HG02938 (cell line): ENCODE measurements around the gene TMOD3.

Experiments used
- ATAC-seq: cut with Tn5 transposase; IDR thresholded peaks from one replicate; pipeline ENCODE4 v1.9.1; 2021; ENCODE audit warnings: mild to moderate bottlenecking, moderate library complexity; ENCODE audit not compliant: unreplicated experiment

Gene TMOD3

DNA sequence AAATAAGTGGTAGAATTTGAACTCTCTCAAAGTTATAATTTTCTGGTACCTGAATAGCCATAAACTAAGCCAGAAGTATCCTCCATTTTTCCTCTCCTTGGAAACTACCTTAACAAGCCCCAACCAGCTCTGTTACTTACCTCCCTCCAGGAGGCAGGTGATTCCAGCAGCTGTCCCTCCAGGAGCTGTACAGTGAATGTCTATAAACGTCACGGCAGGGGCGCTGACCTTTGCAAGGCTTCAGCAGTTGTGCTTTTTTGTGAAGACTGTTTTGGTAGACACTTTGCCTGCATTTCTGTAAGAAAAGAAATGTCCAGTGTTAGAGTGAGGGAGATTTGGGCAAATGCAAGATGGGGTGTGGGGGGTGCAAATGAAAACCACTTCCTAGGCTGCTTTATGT, 75.0 kb downstream of the TMOD3 start:
- ATAC-seq, result no peak

DNA sequence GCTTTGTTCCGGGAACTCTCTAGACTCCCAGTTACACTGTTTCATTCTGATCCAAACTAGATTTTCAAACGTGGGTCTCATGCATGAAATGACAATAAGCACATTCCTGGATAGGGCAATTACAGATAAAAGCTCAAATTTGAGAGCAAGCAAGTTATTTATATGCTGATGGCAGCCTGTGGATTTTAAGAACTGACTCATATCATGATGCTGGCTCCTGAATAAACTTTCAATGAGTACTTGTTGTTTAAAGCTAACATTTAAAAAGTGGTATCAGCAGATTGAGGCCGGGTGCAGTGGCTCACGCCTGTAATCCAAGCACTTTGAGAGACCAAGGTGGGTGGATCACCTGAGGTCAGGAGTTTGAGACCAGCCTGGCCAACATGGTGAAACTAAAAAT, 75.5 kb downstream of the TMOD3 start:
- ATAC-seq, result no peak

DNA sequence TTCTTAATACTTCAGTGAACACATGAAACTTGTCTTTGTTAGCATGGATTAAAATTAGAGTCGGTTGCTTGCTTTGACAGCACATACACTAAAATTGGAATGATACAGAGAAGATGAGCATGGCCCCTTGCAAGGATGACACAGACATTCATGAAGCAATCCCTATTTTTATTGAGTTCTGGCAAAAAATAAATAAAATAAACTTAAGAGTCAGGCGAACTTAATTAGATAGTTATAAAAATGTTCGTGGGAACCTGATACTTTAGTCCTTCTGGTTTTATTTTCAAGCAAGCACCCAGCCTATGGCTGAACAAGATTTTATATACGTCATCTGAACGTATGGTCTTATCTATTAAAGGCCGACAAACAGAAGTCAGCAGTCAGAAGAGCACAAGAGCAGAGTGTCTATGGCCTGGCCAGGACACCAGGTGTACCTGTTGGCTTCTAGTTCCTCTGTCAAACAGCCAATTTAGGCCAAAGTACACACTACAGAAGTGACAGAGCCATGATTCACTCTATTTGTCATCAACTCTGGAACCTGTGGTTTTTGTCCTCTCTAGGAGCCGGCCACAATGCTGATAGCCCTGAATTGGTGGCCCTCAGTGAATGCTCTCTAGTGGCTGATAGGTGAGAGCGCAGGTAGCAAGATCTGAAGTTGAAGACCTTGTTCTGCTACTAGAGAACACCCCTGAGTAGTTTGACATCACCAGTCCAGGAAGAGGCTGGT, 77.8 kb downstream of the TMOD3 start:
- ATAC-seq, result no peak

DNA sequence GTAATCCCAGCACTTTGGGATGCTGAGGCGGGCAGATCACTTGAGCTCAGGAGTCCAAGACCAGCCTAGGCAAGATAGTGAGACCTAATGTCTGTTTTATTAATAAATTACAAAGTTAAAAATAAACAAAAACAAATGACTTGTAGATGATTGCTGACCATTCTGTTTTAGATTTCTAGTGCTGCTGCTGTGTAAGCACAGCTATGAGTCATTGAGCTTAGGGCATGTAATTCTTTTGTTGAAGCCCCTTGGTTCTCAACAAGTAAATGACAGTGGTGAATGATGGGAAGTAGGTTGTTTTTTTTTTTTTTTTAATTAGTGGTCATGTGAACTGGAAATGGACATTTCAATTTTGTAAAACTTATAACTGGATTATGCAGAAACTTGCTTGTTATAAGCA, 78.9 kb downstream of the TMOD3 start:
- no peak for ATAC-seq

GRCh38 chr15:51909584-51909983, 80.1 kb downstream of the TMOD3 start:
- no peak for ATAC-seq

DNA sequence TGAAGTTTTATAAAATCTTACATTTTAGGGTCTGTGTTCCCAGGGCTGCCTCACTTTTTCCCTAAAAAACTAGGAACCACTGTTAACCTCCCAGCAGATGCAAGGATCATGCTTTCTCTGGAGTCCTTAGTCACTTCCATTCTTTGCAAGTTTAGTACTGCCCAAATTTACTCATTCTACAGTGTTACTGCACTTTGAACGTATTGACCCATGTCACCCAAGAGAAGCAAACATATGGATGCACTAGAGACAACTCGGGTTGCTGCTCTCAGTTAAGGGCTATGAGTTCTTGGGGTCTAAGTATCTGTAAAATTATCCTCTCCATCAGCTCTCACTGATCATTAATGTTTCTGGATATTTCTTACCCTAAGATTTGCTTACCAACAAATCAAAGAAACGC, 83.1 kb downstream of the TMOD3 start:
- no peak for ATAC-seq

GRCh38 chr15:51917493-51917892, 88.0 kb downstream of the TMOD3 start:
- no peak for ATAC-seq

- ATAC-seq, result no peak
These were observed 95.0 kb downstream of the TMOD3 start for GRCh38 chr15:51924156-51925068.

DNA sequence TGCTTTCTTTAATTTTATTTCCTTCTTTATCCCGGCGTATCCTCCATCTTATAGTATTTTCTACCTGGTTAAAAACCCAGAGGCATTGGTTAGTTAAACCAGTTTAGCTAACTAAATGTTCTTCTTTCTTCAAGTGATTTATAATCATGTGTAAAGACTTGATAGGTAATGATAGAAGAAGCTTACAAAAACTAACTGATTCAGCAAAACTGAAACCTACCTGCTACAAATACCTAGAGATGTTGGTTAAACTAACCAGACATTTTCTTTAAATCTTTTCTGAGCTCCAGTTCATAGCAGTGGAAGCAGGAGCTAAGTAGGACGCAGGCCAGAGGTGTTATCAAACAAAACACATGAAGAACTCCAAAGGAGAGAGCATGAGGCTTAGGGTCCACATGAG, 97.4 kb downstream of the TMOD3 start:
- no peak for ATAC-seq

- no peak for ATAC-seq
These were observed 101.6 kb downstream of the TMOD3 start for GRCh38 chr15:51931016-51931415.

DNA sequence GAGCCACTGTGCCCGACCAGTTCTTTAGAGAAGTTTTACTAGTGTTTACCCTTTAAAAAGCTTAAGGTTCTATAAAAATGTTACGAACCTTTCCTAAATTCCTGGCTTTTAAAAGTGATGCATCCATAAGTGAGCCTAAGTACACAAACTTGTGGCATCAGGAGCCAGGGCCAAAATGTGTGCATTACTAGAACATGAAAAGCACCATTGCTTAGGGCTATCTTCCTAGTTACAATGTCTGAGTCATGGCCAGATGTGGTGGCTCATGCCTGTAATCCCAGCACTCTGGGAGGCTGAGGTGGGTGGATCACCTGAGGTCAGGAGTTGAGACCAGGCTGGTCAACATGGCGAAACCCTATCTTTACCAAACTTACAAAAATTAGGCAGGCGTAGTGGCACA, 102.2 kb downstream of the TMOD3 start:
- ATAC-seq, result no peak

DNA sequence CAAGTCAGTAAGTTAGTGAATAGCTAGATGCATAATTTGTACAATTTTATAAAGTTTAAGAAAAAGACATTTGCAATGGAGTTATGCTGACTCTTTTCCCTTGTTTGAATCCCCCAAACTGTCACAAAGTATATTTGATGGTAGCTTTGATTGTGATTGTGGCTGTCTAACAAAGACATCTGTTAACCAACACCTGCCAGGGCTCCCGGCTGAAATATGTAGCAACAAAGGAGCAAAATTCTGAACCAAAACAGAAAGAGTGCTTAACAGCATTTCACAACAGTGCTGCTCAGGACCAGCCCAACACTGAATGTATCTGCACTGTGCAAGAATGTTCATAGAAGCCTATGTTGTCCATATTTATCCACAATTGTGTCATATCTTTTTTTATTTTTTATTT, 102.7 kb downstream of the TMOD3 start:
- ATAC-seq, result no peak

DNA sequence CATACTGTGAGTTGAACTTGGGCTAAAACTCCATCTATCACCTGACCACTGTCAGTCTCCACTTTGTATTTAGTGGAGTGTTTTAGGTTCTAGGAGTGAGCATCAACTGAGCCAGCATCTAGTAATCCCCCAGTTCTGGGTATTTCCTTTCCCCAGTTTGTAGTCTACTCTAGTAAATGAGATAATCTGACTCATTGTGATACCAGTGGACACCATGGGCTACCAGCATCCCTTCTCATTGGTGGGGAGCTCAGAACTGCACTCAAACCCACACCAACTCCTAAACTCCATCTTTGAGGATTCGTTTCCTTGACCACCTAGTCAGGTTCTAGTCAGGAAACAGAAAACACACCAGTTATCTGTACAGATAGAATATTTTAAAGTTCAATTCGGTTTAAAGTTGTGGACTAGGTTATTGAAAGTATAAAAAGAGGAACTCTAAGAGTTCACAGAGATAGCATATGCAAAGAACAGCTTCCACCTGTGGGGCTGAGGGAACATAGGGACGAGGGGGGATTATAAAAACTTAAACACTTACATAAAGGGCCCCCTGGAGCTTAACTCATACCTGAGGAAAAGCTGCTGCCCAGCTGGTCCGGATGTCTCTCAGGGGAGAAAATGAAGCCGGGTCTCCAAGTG, 106.1 kb downstream of the TMOD3 start:
- ATAC-seq, result peak; percentile 94

DNA sequence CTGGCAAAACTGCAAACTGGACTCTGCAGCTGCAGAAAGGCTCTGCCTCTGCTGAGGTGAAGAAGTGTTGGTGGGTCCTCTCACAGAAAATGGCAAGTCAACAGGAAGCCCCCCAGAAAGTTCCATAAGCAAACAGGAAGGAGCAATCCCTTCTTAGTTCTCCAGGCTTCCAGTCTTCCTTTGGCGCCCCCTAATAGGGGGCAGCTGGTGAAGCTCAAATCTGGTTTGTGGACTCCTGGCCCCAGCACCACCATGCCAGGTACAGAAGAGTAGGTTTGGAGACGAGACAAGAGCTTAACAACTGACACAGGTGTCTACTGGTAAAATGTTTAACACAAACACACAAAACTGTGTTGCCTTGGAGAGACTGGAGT, 106.6 kb downstream of the TMOD3 start:
- ATAC-seq, result no peak

DNA sequence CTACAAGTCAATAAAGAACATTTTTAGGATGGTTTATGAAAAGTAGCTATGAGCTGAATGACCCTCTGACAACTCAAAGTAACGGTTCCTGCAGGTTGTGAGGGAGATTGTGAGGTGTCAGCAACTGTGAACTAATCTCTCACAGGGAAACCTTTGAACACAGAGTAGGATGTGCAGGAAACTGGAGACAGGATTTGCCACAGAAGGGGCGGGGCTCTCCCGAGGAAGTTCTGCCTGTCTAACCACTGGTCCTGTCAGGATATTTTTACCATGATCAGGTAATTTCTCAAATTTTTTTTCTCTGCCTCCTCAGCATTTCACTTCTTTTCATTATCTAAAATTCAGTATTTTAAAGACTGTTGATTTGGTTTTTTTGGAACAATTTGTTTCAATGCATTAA, 108.8 kb downstream of the TMOD3 start:
- ATAC-seq, result no peak

GRCh38 chr15:51939216-51939615, 109.8 kb downstream of the TMOD3 start:
- ATAC-seq, result no peak

DNA sequence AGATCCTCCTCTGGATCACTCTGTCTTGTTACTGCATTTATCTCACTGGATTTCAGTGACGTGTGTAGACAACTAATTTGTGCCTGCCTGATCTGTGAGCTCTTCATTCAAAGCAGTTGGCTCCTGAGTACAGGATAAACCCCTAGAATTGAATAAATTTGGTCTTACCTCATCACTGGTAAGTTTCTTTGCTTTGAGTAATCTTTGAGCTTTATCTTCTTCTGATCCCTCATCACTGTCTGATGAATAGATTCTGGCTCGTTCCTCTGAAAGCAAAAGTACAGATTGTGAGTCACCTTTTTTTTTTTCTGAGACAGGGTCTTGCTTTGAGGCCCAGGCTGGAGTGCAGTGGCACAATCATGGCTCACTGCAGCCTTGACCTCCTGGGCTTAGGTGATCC, 117.7 kb downstream of the TMOD3 start:
- no peak for ATAC-seq

DNA sequence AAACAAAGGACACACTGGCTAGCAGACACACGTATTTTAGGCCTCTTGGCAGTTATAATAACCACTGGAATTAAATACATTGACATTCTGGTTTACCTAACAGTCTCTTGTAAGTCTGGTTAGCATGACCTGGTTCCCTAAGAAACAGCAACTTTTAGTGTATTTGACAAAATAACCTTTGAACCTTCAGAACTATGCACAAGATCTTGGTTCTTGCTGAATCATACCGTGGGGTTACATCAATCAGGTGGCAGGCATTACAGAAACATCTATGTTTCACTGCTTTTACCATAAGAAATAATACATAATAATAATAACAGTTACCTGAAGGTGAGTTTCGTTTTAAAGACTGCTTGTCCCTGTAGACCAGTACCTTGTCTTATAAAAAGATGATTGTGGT, 123.4 kb downstream of the TMOD3 start:
- ATAC-seq, result no peak

GRCh38 chr15:51955504-51955903, 126.1 kb downstream of the TMOD3 start:
- ATAC-seq, result no peak
